H1 (cell line): ENCODE measurements around the gene RPL32. TPM values are rescaled to one million over a fixed set of nuclear protein-coding genes. Genes with fewer than 3 reads are reported as not detected.

Experiments used
- CTCF ChIA-PET: fragments of 300-600 bp; sonication (Branson Sonifier 250); formaldehyde crosslinking; loops from one replicate; lab custom pipeline; 2021; ENCODE audit not compliant: partially characterized antibody; lab: Charles Lee
- POLR2A ChIA-PET: fragments of 300-600 bp; sonication (Branson Sonifier 250); formaldehyde crosslinking; loops from one replicate; lab custom pipeline; 2021; ENCODE audit warnings: inconsistent platforms; ENCODE audit not compliant: partially characterized antibody; lab: Charles Lee
- DNase-seq, 2 experiments: peaks; one replicate each; pipeline versions ENCODE4 v3.0.0 to v3.0.0-alpha.2; 2010 to 2022; ENCODE audit warnings: low spot score in 2 of 2, low read depth in 1 of 2, mixed read lengths in 1 of 2
- FAIRE-seq: peaks from 2 replicates; lab custom pipeline; 2011; peaks lifted over from hg19 to GRCh38; lab: Jason Lieb, UNC
- H2AFZ ChIP-seq: 2 replicates; pipeline ENCODE4 v1.8.1; 2012; ENCODE audit warnings: low read length, inconsistent platforms
- H2AK5ac ChIP-seq: 2 replicates; pipeline ENCODE4 v1.6.1; 2013; ENCODE audit warnings: low read depth, low read length
- H2BK120ac ChIP-seq: replicated peaks from 2 replicates; pipeline ENCODE3; 2013; ENCODE audit warnings: low read depth, low read length, inconsistent platforms
- H2BK12ac ChIP-seq: 2 replicates; pipeline ENCODE4 v1.6.1; 2013; ENCODE audit warnings: low read depth, low read length
- H2BK15ac ChIP-seq: 2 replicates; pipeline ENCODE4 v1.6.1; 2013; ENCODE audit warnings: low read length
- H2BK20ac ChIP-seq: 2 replicates; pipeline ENCODE4 v1.6.1; 2013; ENCODE audit warnings: low read length
- H2BK5ac ChIP-seq: 2 replicates; pipeline ENCODE4 v1.6.1; 2013; ENCODE audit warnings: low read depth, low read length
- H3K14ac ChIP-seq: 2 replicates; pipeline ENCODE4 v1.6.1; 2013; ENCODE audit warnings: inconsistent platforms; ENCODE audit not compliant: insufficient read length
- H3K18ac ChIP-seq: 2 replicates; pipeline ENCODE4 v1.6.1; 2013; ENCODE audit warnings: low read length; ENCODE audit errors: extremely low read depth
- H3K23ac ChIP-seq: 2 replicates; pipeline ENCODE4 v1.6.1; 2013; ENCODE audit warnings: inconsistent platforms; ENCODE audit not compliant: insufficient read length
- H3K23me2 ChIP-seq: 2 replicates; pipeline ENCODE4 v1.6.1; 2013; ENCODE audit warnings: low read depth, low read length
- H3K27ac ChIP-seq: 2 replicates; pipeline ENCODE4 v1.6.1; 2011; ENCODE audit warnings: low read depth, low read length, inconsistent platforms
- H3K27me3 ChIP-seq, 4 experiments: replicated peaks in 1 of 4; 1 replicate in 1 of 4; 2 replicates in 3 of 4; pipeline versions ENCODE4 v1.6.1 to v1.8.1; 2011 to 2013; ENCODE audit warnings: low read length in 3 of 4, mild to moderate bottlenecking in 3 of 4, inconsistent platforms in 2 of 4, mixed read lengths in 2 of 4, moderate library complexity in 1 of 4; ENCODE audit not compliant: control insufficient read depth in 3 of 4, insufficient read depth in 3 of 4; ENCODE audit errors: extremely low read depth in 1 of 4
- H3K36me3 ChIP-seq, 4 experiments: 2 replicates each; pipeline versions ENCODE4 v1.6.1 to v1.8.1; 2011 to 2013; ENCODE audit warnings: mild to moderate bottlenecking in 4 of 4, low read length in 3 of 4, moderate library complexity in 2 of 4, control low read depth in 1 of 4, inconsistent platforms in 1 of 4; ENCODE audit not compliant: insufficient read depth in 4 of 4, control insufficient read depth in 2 of 4
- H3K4ac ChIP-seq: replicated peaks from 2 replicates; pipeline ENCODE3; 2013; ENCODE audit warnings: low read length, low read depth, mixed read lengths, inconsistent platforms; ENCODE audit not compliant: insufficient read length
- H3K4me1 ChIP-seq, 4 experiments: replicated peaks in 1 of 4; 1 replicate in 1 of 4; 2 replicates in 3 of 4; pipeline versions ENCODE4 v1.6.1 to v1.8.1; 2011 to 2013; ENCODE audit warnings: low read length in 3 of 4, inconsistent platforms in 2 of 4, mixed read lengths in 1 of 4; ENCODE audit not compliant: insufficient read depth in 4 of 4, control insufficient read depth in 3 of 4
- H3K4me2 ChIP-seq, 2 experiments: 2 replicates each; pipeline versions ENCODE4 v1.6.1 to v1.8.1; 2011 to 2013; ENCODE audit warnings: low read depth in 2 of 2, low read length in 2 of 2, control low read depth in 1 of 2, inconsistent platforms in 1 of 2, mild to moderate bottlenecking in 1 of 2; ENCODE audit not compliant: insufficient read depth in 1 of 2
- H3K4me3 ChIP-seq, 4 experiments: fragments of 200-600, 300-600 bp in 1 of 4; sonication (generic), shearing (Covaris generic), sonication (Bioruptor Twin) in 1 of 4; 2 replicates each; pipeline versions ENCODE4 v1.5.1 to v1.8.1; 2011 to 2016; ENCODE audit warnings: low read length in 4 of 4, low read depth in 3 of 4, control low read depth in 2 of 4, inconsistent platforms in 2 of 4, mild to moderate bottlenecking in 2 of 4, mixed read lengths in 1 of 4, moderate library complexity in 1 of 4; ENCODE audit not compliant: insufficient read depth in 2 of 4; ENCODE audit errors: extremely low read depth in 1 of 4
- H3K56ac ChIP-seq: replicated peaks from 2 replicates; pipeline ENCODE3; 2013; ENCODE audit warnings: low read depth, mild to moderate bottlenecking, mixed read lengths, low read length, inconsistent platforms; ENCODE audit not compliant: insufficient read length
- H3K79me1 ChIP-seq: 2 replicates; pipeline ENCODE4 v1.6.1; 2013; ENCODE audit warnings: low read depth, low read length, control low read depth
- H3K79me2 ChIP-seq, 2 experiments: 2 replicates each; pipeline versions ENCODE4 v1.6.1 to v1.8.1; 2012 to 2013; ENCODE audit warnings: low read length in 2 of 2, mild to moderate bottlenecking in 2 of 2, inconsistent platforms in 1 of 2; ENCODE audit not compliant: insufficient read depth in 2 of 2, control insufficient read depth in 1 of 2
- H3K9ac ChIP-seq, 4 experiments: replicated peaks in 1 of 4; 1 replicate in 1 of 4; 2 replicates in 3 of 4; pipeline versions ENCODE4 v1.6.1 to v1.8.1; 2011 to 2013; ENCODE audit warnings: low read depth in 3 of 4, low read length in 3 of 4, control low read depth in 2 of 4, mild to moderate bottlenecking in 2 of 4, moderate library complexity in 2 of 4, inconsistent platforms in 1 of 4; ENCODE audit errors: extremely low read depth in 1 of 4
- H3K9me3 ChIP-seq, 2 experiments: 2 replicates each; pipeline versions ENCODE4 v1.6.1 to v1.8.1; 2012 to 2013; ENCODE audit warnings: mild to moderate bottlenecking in 2 of 2, moderate library complexity in 2 of 2, control low read depth in 1 of 2, inconsistent platforms in 1 of 2, low read depth in 1 of 2, low read length in 1 of 2, mixed read lengths in 1 of 2; ENCODE audit not compliant: insufficient read depth in 2 of 2
- H4K20me1 ChIP-seq, 2 experiments: replicated peaks in 1 of 2; 2 replicates each; pipeline versions ENCODE3 to v1.8.1; 2011 to 2013; ENCODE audit warnings: inconsistent platforms in 2 of 2, low read length in 2 of 2, mild to moderate bottlenecking in 1 of 2; ENCODE audit not compliant: insufficient read depth in 2 of 2, control insufficient read depth in 1 of 2
- H4K5ac ChIP-seq: 2 replicates; pipeline ENCODE4 v1.6.1; 2013; ENCODE audit warnings: low read length, low read depth, mixed read lengths, inconsistent platforms; ENCODE audit not compliant: insufficient read length
- H4K8ac ChIP-seq: 2 replicates; pipeline ENCODE4 v1.8.0; 2013; ENCODE audit warnings: mild to moderate bottlenecking, moderate library complexity, low read length, inconsistent platforms; ENCODE audit not compliant: insufficient read depth; ENCODE audit errors: extremely low read depth
- H4K91ac ChIP-seq: replicated peaks from 2 replicates; pipeline ENCODE3; 2013; ENCODE audit warnings: low read length, mixed read lengths, inconsistent platforms; ENCODE audit not compliant: insufficient read length
- ASH2L ChIP-seq: fragments of 200-600, 300-600 bp; sonication (generic); IDR thresholded peaks from one replicate; pipeline ENCODE4 v1.7.1; 2017; ENCODE audit warnings: low read length
- CBX8 ChIP-seq: fragments of 300-800, 300-1000 bp; sonication (generic); IDR thresholded peaks from 2 replicates; pipeline ENCODE4 v1.7.1; 2016; ENCODE audit warnings: low read depth, low read length, borderline replicate concordance
- CTCF ChIP-seq, 3 experiments: IDR thresholded peaks; 1 replicate in 2 of 3; 2 replicates in 1 of 3; pipeline versions ENCODE4 v1.5.1 to v1.6.1; 2011; ENCODE audit warnings: low read length in 3 of 3, mild to moderate bottlenecking in 3 of 3, inconsistent platforms in 2 of 3, low read depth in 1 of 3, moderate library complexity in 1 of 3; ENCODE audit not compliant: insufficient read depth in 1 of 3; ENCODE audit errors: control extremely low read depth in 1 of 3
- KDM5A ChIP-seq: fragments of 200-600 bp; IDR thresholded peaks from 2 replicates; pipeline ENCODE4 v1.7.1; 2012; ENCODE audit warnings: mild to moderate bottlenecking, low read length, inconsistent platforms, mixed read lengths
- MAFK ChIP-seq: IDR thresholded peaks from 2 replicates; pipeline ENCODE4 v1.6.1; 2012; ENCODE audit warnings: low read depth, mild to moderate bottlenecking, improper control_type of control experiment, low read length
- PHF8 ChIP-seq: fragments of 200-600 bp; sonication (generic); conservative IDR thresholded peaks from 2 replicates; pipeline ENCODE4 v1.7.1; 2012; ENCODE audit warnings: low read depth, mild to moderate bottlenecking, inconsistent platforms, low read length, moderate library complexity
- POU5F1 ChIP-seq: IDR thresholded peaks from 2 replicates; pipeline ENCODE4 v1.6.1; 2011; ENCODE audit warnings: low read depth, mild to moderate bottlenecking, low read length, moderate library complexity
- RNF2 ChIP-seq: fragments of 200-900, 300-1000 bp; sonication (generic); IDR thresholded peaks from 2 replicates; pipeline ENCODE4 v1.7.1; 2016; ENCODE audit warnings: borderline replicate concordance, low read depth, mild to moderate bottlenecking, antibody characterized with exemption, low read length; ENCODE audit not compliant: poor library complexity, severe bottlenecking; ENCODE audit errors: missing control alignments
- SP1 ChIP-seq: IDR thresholded peaks from 2 replicates; pipeline ENCODE4 v1.6.1; 2011; ENCODE audit warnings: low read depth, low read length
- SP2 ChIP-seq: IDR thresholded peaks from 2 replicates; pipeline ENCODE4 v1.6.1; 2012; ENCODE audit warnings: mild to moderate bottlenecking, low read length, inconsistent platforms
- SRF ChIP-seq: IDR thresholded peaks from 2 replicates; pipeline ENCODE4 v1.6.1; 2011; ENCODE audit warnings: mild to moderate bottlenecking, low read depth, low read length, moderate library complexity
- WGBS, 2 experiments: shearing (Covaris generic) in 1 of 2; methylation state at CpG; one replicate each; pipeline versions ENCODE4 v1.1.6 to v1.1.7; 2013 to 2015; ENCODE audit warnings: low lambda C conversion rate in 2 of 2, mixed read lengths in 2 of 2, inconsistent platforms in 1 of 2, low coverage in 1 of 2, missing lambda C conversion rate in 1 of 2; ENCODE audit not compliant: insufficient replicate concordance in 2 of 2, insufficient coverage in 1 of 2, insufficient read length in 1 of 2; ENCODE audit errors: extremely low coverage in 1 of 2, missing lambda C conversion rate in 1 of 2; 5-methylcytosine and 5-hydroxymethylcytosine counted together
- polyA plus RNA-seq, 7 experiments: library from polyadenylated mRNA; depleted of rRNA in 3 of 7; stranded (reverse) in 5 of 7; unstranded in 2 of 7; fragments of >200 nt in 5 of 7; fragments of 200-250 nt in 2 of 7; gene quantifications; 1 replicate in 5 of 7; 2 replicates in 1 of 7; 4 replicates in 1 of 7; pipeline versions ENCODE4 v1.2.1 to v1.2.3, GENCODE V29; 2011 to 2013; ENCODE audit warnings: missing spikeins in 2 of 7, mixed read lengths in 2 of 7
- total RNA-seq: library from RNA; stranded (reverse); fragmentation: NEBNext Ultra II Directional; extraction: Animal tissue kit (Norgen Biotek cat#: 25700); gene quantifications from 2 replicates; pipeline ENCODE4 v1.2.1, GENCODE V29; 2021

Gene RPL32
- total and polyA plus RNA-seq, 2 of the 8 experiments (the other 6 are each of a cell fraction or from before 2014, with no cell fraction given) = 1,443 to 2,043 TPM

GRCh38 chr3:12885583-12885930, 44.2 kb upstream of the RPL32 start:
- Histone ChIP-seq H2BK120ac (no peak overlapping the region), H2BK12ac (no peak overlapping the region), H4K20me1 (no peaks in the 10 kb centered on the region), H3K56ac (no peak overlapping the region), H3K23me2 (no peaks in the 10 kb centered on the region), H3K4me1 (peaks cover 0 to 2% (median 2%) of the 10 kb centered on the region in 4 experiments; a peak in 2 of 7 replicates), H2BK5ac (no peak overlapping the region), H2AFZ (no peak overlapping the region), H4K91ac (no peak overlapping the region), H3K18ac (no peak overlapping the region), H3K36me3 (no peaks in the 10 kb centered on the region; a peak in 1 of 8 replicates), H3K14ac (no peak overlapping the region), H3K9ac (no peak overlapping the region), H2BK15ac (no peak overlapping the region), H3K4ac (no peak overlapping the region), H2AK5ac (no peak overlapping the region), H3K4me2 (no peak overlapping the region), H3K79me2 (no peaks in the 10 kb centered on the region), H3K4me3 (no peak overlapping the region), H3K79me1 (no peaks in the 10 kb centered on the region), H3K27me3 (peaks cover 0 to 2% (median 0%) of the 10 kb centered on the region in 4 experiments; a peak in 2 of 7 replicates), H4K5ac (no peak overlapping the region), H2BK20ac (no peak overlapping the region), H3K9me3 (no peaks in the 10 kb centered on the region), H4K8ac (no peak overlapping the region), H3K27ac (no peak overlapping the region), H3K23ac (no peak overlapping the region)
- no peak for FAIRE-seq
- POLR2A ChIA-PET = interaction anchor here (0.7 to 3.0 kb wide), 3 partner anchors 16 to 53 kb away, joined by 3 to 9 read pairs (median 3); no protein-coding TSS in a partner anchor
- WGBS, 2 experiments = 100% methylated on average over 4 of the region's 4 CpGs; no CpG with 5 or more reads in 1 of the 2 experiments
- no peak for DNase-seq
- CTCF ChIA-PET = interaction anchor here (1.3 to 21.3 kb wide), 6 partner anchors 4 to 100 kb away, joined by 3 to 353 read pairs (median 7); no protein-coding TSS in a partner anchor
- no peak for TF ChIP-seq RNF2
- TF ChIP-seq ASH2L = no peak
- no peak for TF ChIP-seq SP2
- TF ChIP-seq KDM5A = no peak
- TF ChIP-seq CBX8 = no peak
- no peak for TF ChIP-seq SRF
- TF ChIP-seq CTCF (IDR thresholded peaks at IDR 0.05; ENCODE audit: control extremely low read depth in 1 of 3, insufficient read depth in 1 of 3, low read depth in 1 of 3, low read length in 3 of 3) = no peak
- no peak for TF ChIP-seq SP1
- TF ChIP-seq POU5F1 = no peak
- TF ChIP-seq MAFK = no peak
- TF ChIP-seq PHF8 = no peak
